GM12891 (cell line): ENCODE results near the gene ANK2.

Experiments used
- PAX5 ChIP-seq: IDR thresholded peaks from 2 replicates; pipeline ENCODE4 v1.6.1; 2011; ENCODE audit warnings: low read length, moderate library complexity, mild to moderate bottlenecking; ENCODE audit not compliant: insufficient read depth, severe bottlenecking
- POLR2A ChIP-seq: IDR thresholded peaks from 2 replicates; pipeline ENCODE4 v1.6.1; 2011; ENCODE audit warnings: low read depth, low read length, control low read depth
- POLR2AphosphoS5 ChIP-seq: IDR thresholded peaks from 2 replicates; pipeline ENCODE4 v1.6.1; 2011; ENCODE audit warnings: low read depth, low read length, control low read depth
- POU2F2 ChIP-seq: IDR thresholded peaks from 2 replicates; pipeline ENCODE4 v1.6.1; 2011; ENCODE audit warnings: low read depth, mild to moderate bottlenecking, control low read depth, low read length, moderate library complexity
- SPI1 ChIP-seq: IDR thresholded peaks from 2 replicates; pipeline ENCODE4 v1.6.1; 2011; ENCODE audit warnings: low read depth, low read length, control low read depth
- TAF1 ChIP-seq: IDR thresholded peaks from 2 replicates; pipeline ENCODE4 v1.6.1; 2011; ENCODE audit warnings: low read depth, low read length, control low read depth

DNA sequence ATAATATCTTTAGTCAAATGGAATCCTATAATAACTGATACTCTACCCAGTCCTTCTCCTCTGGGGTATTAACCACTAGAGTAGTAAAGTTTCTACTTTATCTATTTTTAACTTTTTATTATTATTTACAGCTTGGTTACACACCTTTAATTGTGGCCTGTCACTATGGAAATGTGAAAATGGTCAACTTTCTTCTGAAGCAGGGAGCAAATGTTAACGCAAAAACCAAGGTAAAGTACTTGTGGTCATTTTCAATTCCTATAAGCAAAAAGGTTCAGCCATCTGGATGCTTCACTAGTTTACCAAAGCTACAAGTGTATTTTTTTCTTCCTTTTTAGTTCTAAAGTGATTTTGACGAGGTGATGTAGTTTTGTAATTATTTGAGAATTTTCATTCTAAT is 238.8 kb downstream of the ANK2 start:
- TF ChIP-seq POLR2A (no peak), POLR2AphosphoS5 (no peak), TAF1 (no peak), POU2F2 (no peak), SPI1 (no peak), PAX5 (no peak)
